ENCODE data around the gene SPINT4. TPM values are rescaled to one million over a fixed set of nuclear protein-coding genes. Genes with fewer than 3 reads are reported as not detected.

The SPINT4 gene
- not detected in 2 replicates for total RNA-seq

GRCh38 chr20:45722047-45722446 is at the start of gene SPINT4:
Gene SPINT4 (plus strand): TSS chr20:45722347. CDS start chr20:45722368, 21 bp downstream.

GRCh38 chr20:45701873-45702272 is 20.3 kb upstream of the SPINT4 start, which contains the start of gene WFDC13:
Gene WFDC13 (plus strand): TSS chr20:45702038. CDS start chr20:45702124, 86 bp downstream.

GRCh38 chr20:45704969-45705637 is 17.0 kb upstream of the SPINT4 start, which contains the start of gene WFDC10B:
Gene WFDC10B (minus strand): TSS chr20:45705019. CDS start chr20:45685992, 19,027 bp downstream.

Other genes with a start within 250 kb of the SPINT4 start
- not detected in 2 replicates for gene SPINT3, start 206.7 kb upstream of the SPINT4 start, total RNA-seq
- gene WFDC6, start 182.9 kb upstream of the SPINT4 start, total RNA-seq = not detected in 2 replicates
- gene EPPIN, start 174.9 kb upstream of the SPINT4 start, total RNA-seq = not detected in 2 replicates
- gene WFDC8, start 143.1 kb upstream of the SPINT4 start, total RNA-seq = not detected in 2 replicates
- not detected in 2 replicates for gene WFDC10A, start 92.6 kb upstream of the SPINT4 start, total RNA-seq
- not detected in 2 replicates for gene WFDC9, start 91.1 kb upstream of the SPINT4 start, total RNA-seq
- not detected in 2 replicates for gene WFDC11, start 52.1 kb upstream of the SPINT4 start, total RNA-seq
- not detected in 2 replicates for gene WFDC13, start 20.3 kb upstream of the SPINT4 start, total RNA-seq
- not detected in 2 replicates for gene WFDC10B, start 17.3 kb upstream of the SPINT4 start, total RNA-seq
- gene WFDC3, start 69.5 kb downstream of the SPINT4 start, total RNA-seq = 0.48 TPM in 1 of 2 replicates, not detected in the other
- gene DNTTIP1, start 69.6 kb downstream of the SPINT4 start, total RNA-seq = 8.7 and 12.3 TPM in 2 replicates
- gene UBE2C, start 90.3 kb downstream of the SPINT4 start, total RNA-seq = 1.3 and 3.6 TPM in 2 replicates
- 0.43 TPM in 1 of 2 replicates, not detected in the other for gene TNNC2, start 105.0 kb downstream of the SPINT4 start, total RNA-seq
- 16.6 and 20.0 TPM in 2 replicates for gene SNX21, start 111.5 kb downstream of the SPINT4 start, total RNA-seq
- 38.6 and 42.0 TPM in 2 replicates for gene ACOT8, start 135.0 kb downstream of the SPINT4 start, total RNA-seq
- gene ZSWIM3, start 135.3 kb downstream of the SPINT4 start, total RNA-seq = 2.6 and 3.1 TPM in 2 replicates
- 2.4 and 3.4 TPM in 2 replicates for gene ZSWIM1, start 158.9 kb downstream of the SPINT4 start, total RNA-seq
- gene SPATA25, start 165.3 kb downstream of the SPINT4 start, total RNA-seq = 0.72 and 1.9 TPM in 2 replicates
- gene NEURL2, start 168.9 kb downstream of the SPINT4 start, total RNA-seq = 4.5 and 5.5 TPM in 2 replicates
- 16.2 and 21.9 TPM in 2 replicates for gene CTSA, start 169.0 kb downstream of the SPINT4 start, total RNA-seq
- gene PLTP, start 189.8 kb downstream of the SPINT4 start, total RNA-seq = 52.9 and 81.9 TPM in 2 replicates
- 5.3 and 9.6 TPM in 2 replicates for gene PCIF1, start 212.3 kb downstream of the SPINT4 start, total RNA-seq
- 8.1 and 10.4 TPM in 2 replicates for gene ZNF335, start 249.9 kb downstream of the SPINT4 start, total RNA-seq